DMS 273 (cell line): ENCODE measurements around the gene GPR143.

Experiments
- DNase-seq: peaks from one replicate; lab custom pipeline; 2025; ENCODE audit not compliant: unreplicated experiment; lab: John Stamatoyannopoulos, UW

GPR143 gene

GRCh38 chrX:9708923-9709553 is 56.6 kb downstream of the GPR143 start:
- DNase-seq, result peak; percentile 90

- DNase-seq, result no peak
These were observed 57.6 kb downstream of the GPR143 start for GRCh38 chrX:9708086-9708485.

GRCh38 chrX:9707306-9708033 is 58.2 kb downstream of the GPR143 start:
- DNase-seq, result no peak

GRCh38 chrX:9706421-9706820 is 59.2 kb downstream of the GPR143 start:
- no peak for DNase-seq

- no peak for DNase-seq
These were observed 60.7 kb downstream of the GPR143 start for GRCh38 chrX:9704876-9705465.

GRCh38 chrX:9703406-9703805 is 62.2 kb downstream of the GPR143 start:
- no peak for DNase-seq

- no peak for DNase-seq
These were observed 63.9 kb downstream of the GPR143 start for GRCh38 chrX:9701790-9702189.

- DNase-seq, result no peak
These were observed 65.1 kb downstream of the GPR143 start for GRCh38 chrX:9700555-9700954.

GRCh38 chrX:9698576-9698975 is 67.1 kb downstream of the GPR143 start:
- DNase-seq, result no peak

GRCh38 chrX:9693307-9694001 is 72.2 kb downstream of the GPR143 start:
- no peak for DNase-seq

GRCh38 chrX:9690046-9690445 is 75.6 kb downstream of the GPR143 start:
- no peak for DNase-seq

- DNase-seq, result no peak
These were observed 76.8 kb downstream of the GPR143 start for GRCh38 chrX:9688833-9689232.

GRCh38 chrX:9687899-9688298 is 77.7 kb downstream of the GPR143 start:
- DNase-seq, result no peak

- DNase-seq, result no peak
These were observed 82.3 kb downstream of the GPR143 start for GRCh38 chrX:9683350-9683749.

GRCh38 chrX:9682861-9683260 is 82.8 kb downstream of the GPR143 start:
- DNase-seq, result no peak

- peak; percentile 9 for DNase-seq
These were observed 83.2 kb downstream of the GPR143 start for GRCh38 chrX:9682456-9682855.

- no peak for DNase-seq
These were observed 84.2 kb downstream of the GPR143 start for GRCh38 chrX:9681422-9681821.

GRCh38 chrX:9681011-9681410 is 84.6 kb downstream of the GPR143 start:
- DNase-seq, result no peak

- no peak for DNase-seq
These were observed 87.3 kb downstream of the GPR143 start for GRCh38 chrX:9678215-9678965.

GRCh38 chrX:9677098-9677739 is 88.4 kb downstream of the GPR143 start:
- no peak for DNase-seq

- DNase-seq, result no peak
These were observed 88.9 kb downstream of the GPR143 start for GRCh38 chrX:9676738-9677097.
